GM12878 (cell line): ENCODE measurements around the gene NET1. TPM values are rescaled to one million over a fixed set of nuclear protein-coding genes. Genes with fewer than 3 reads are reported as not detected.

Source experiments
- ATAC-seq: fragments of 200-7000 bp; cut with Tn5 transposase; 3 replicates; pipeline ENCODE4 v1.9.1; 2020; ENCODE audit warnings: mild to moderate bottlenecking, moderate library complexity
- BruUV-seq: library from RNA; stranded (reverse); fragments of 400-500 nt; replicated peaks from 2 replicates; lab custom pipeline; 2021; lab: Mats Ljungman, UMichigan
- CTCF ChIA-PET: fragments of 300-600 bp; sonication (Branson Sonifier 250); formaldehyde crosslinking; extraction: SDS; loops from one replicate; lab custom pipeline; 2021; ENCODE audit warnings: inconsistent platforms; lab: Yijun Ruan, JAX
- POLR2A ChIA-PET: fragments of 350-600 bp; formaldehyde crosslinking; extraction: SDS; loops from one replicate; lab custom pipeline; 2021; ENCODE audit warnings: inconsistent platforms; lab: Charles Lee
- RAD21 ChIA-PET: fragments of 300-600 bp; sonication (Branson Sonifier 250); formaldehyde crosslinking; loops from one replicate; lab custom pipeline; 2023; ENCODE audit warnings: antibody characterized with exemption; ENCODE audit not compliant: unreplicated experiment; lab: Charles Lee
- SMC1A ChIA-PET: fragments of 300-600 bp; sonication (Branson Sonifier 250); formaldehyde crosslinking; loops from one replicate; lab custom pipeline; 2023; ENCODE audit not compliant: unreplicated experiment, uncharacterized antibody; lab: Charles Lee
- DNase-seq: peaks from one replicate; pipeline ENCODE4 v3.0.0-alpha.2; 2011; ENCODE audit warnings: low read depth, low spot score
- FAIRE-seq: peaks from 3 replicates; lab custom pipeline; 2011; peaks lifted over from hg19 to GRCh38; lab: Jason Lieb, UNC
- H2AFZ ChIP-seq: 2 replicates; pipeline ENCODE4 v1.6.0; 2011; ENCODE audit warnings: low read depth, low read length, control low read depth; ENCODE audit not compliant: control insufficient read depth
- H3K27ac ChIP-seq: 2 replicates; pipeline ENCODE4 v1.5.1; 2011; ENCODE audit warnings: control low read depth; ENCODE audit not compliant: control insufficient read depth, insufficient read depth
- H3K27me3 ChIP-seq, 2 experiments: replicated peaks in 1 of 2; 2 replicates each; pipeline versions ENCODE4 v1.6.0 to v1.6.1; 2011; ENCODE audit warnings: low read length in 1 of 2; ENCODE audit not compliant: control insufficient read depth in 2 of 2, insufficient read depth in 2 of 2
- H3K36me3 ChIP-seq, 2 experiments: 2 replicates each; pipeline ENCODE4 v1.5.1; 2011; ENCODE audit warnings: low read length in 1 of 2; ENCODE audit not compliant: control insufficient read depth in 2 of 2, insufficient read depth in 2 of 2
- H3K4me1 ChIP-seq: 2 replicates; pipeline ENCODE4 v1.6.1; 2011; ENCODE audit warnings: mild to moderate bottlenecking, low read length, moderate library complexity, mixed read lengths; ENCODE audit not compliant: control insufficient read depth, insufficient read depth
- H3K4me2 ChIP-seq: 2 replicates; pipeline ENCODE4 v1.6.0; 2011; ENCODE audit warnings: control low read depth; ENCODE audit not compliant: control insufficient read depth, insufficient read depth
- H3K4me3 ChIP-seq: fragments of 200-600 bp; sonication (generic); 2 replicates; pipeline ENCODE4 v1.5.1; 2016
- H3K79me2 ChIP-seq: 2 replicates; pipeline ENCODE4 v1.6.0; 2011; ENCODE audit warnings: low read length; ENCODE audit not compliant: control insufficient read depth, insufficient read depth
- H3K9ac ChIP-seq: 2 replicates; pipeline ENCODE4 v1.8.0; 2011; ENCODE audit warnings: low read length, control low read depth, mixed read lengths; ENCODE audit not compliant: control insufficient read depth, insufficient read depth
- H3K9me3 ChIP-seq: replicated peaks from 3 replicates; pipeline ENCODE4 v1.5.1; 2011; ENCODE audit warnings: mild to moderate bottlenecking, low read length; ENCODE audit not compliant: control insufficient read depth, insufficient read depth
- H4K20me1 ChIP-seq: 2 replicates; pipeline ENCODE4 v1.6.0; 2011; ENCODE audit not compliant: control insufficient read depth, insufficient read depth
- MEF2B ChIP-seq: fragments of 450-650 bp; IDR thresholded peaks from 2 replicates; pipeline ENCODE4 v1.6.1; 2018; ENCODE audit warnings: mild to moderate bottlenecking, moderate library complexity; ENCODE audit not compliant: partially characterized antibody, poor library complexity, severe bottlenecking
- MYC ChIP-seq: IDR thresholded peaks from 2 replicates; pipeline ENCODE4 v1.6.1; 2011; ENCODE audit warnings: mild to moderate bottlenecking, low read length, moderate library complexity, inconsistent platforms; ENCODE audit not compliant: insufficient read depth, insufficient replicate concordance, insufficient read length, severe bottlenecking
- WGBS: methylation state at CpG from one replicate; pipeline ENCODE4 v1.1.6; 2016; ENCODE audit warnings: low lambda C conversion rate; ENCODE audit not compliant: insufficient replicate concordance, insufficient coverage; ENCODE audit errors: missing lambda C conversion rate; 5-methylcytosine and 5-hydroxymethylcytosine counted together
- in situ Hi-C: fragments of 300-500 bp; cut with MboI; formaldehyde crosslinking; loops from 9 replicates; pipeline ENCODE4 v1.14.3; 2018; ENCODE audit warnings: mixed read lengths
- intact Hi-C: fragments of 100-400 bp; cut with micrococcal nuclease; formaldehyde crosslinking; loops from one replicate; pipeline ENCODE4 v1.14.2; 2022; ENCODE audit not compliant: unreplicated experiment
- polyA plus RNA-seq, 11 experiments: library from polyadenylated mRNA; depleted of rRNA in 4 of 11; unstranded in 6 of 11; stranded (reverse) in 5 of 11; fragments of >200 nt; fragmentation: Nextera tagmentation in 4 of 11; fragmentation: Illumina TruSeq in 1 of 11; extraction: Ambion mirVana in 4 of 11; extraction: Trizol in 1 of 11; gene quantifications; 1 replicate in 1 of 11; 2 replicates in 10 of 11; pipeline versions ENCODE4 v1.2.1 to v1.2.3, GENCODE V29; 2011 to 2016; ENCODE audit warnings: inconsistent platforms in 2 of 11, missing spikeins in 2 of 11, low read depth in 1 of 11
- total RNA-seq, 4 experiments: library from RNA; depleted of rRNA in 3 of 4; stranded (reverse); fragments of >200 nt in 3 of 4; fragmentation: Illumina TruSeq in 1 of 4; extraction: Trizol in 1 of 4; gene quantifications; 2 replicates each; pipeline versions ENCODE4 v1.2.1 to v1.2.3, GENCODE V29; 2013 to 2021
- TF ChIP-seq, protein P1 (sequence below): fragments of 450-650 bp; IDR thresholded peaks from 2 replicates; pipeline ENCODE4 v1.6.1; 2014; ENCODE audit warnings: mild to moderate bottlenecking
- TF ChIP-seq, protein P2 (sequence below): IDR thresholded peaks from 2 replicates; pipeline ENCODE4 v1.6.1; 2012; ENCODE audit warnings: mild to moderate bottlenecking, low read depth, low read length

NET1 gene
- total and polyA plus RNA-seq, 10 of the 15 experiments (the other 5 are each of a cell fraction or from before 2014, with no cell fraction given): 6.5 to 22.7 (median 18.4) TPM

DNA sequence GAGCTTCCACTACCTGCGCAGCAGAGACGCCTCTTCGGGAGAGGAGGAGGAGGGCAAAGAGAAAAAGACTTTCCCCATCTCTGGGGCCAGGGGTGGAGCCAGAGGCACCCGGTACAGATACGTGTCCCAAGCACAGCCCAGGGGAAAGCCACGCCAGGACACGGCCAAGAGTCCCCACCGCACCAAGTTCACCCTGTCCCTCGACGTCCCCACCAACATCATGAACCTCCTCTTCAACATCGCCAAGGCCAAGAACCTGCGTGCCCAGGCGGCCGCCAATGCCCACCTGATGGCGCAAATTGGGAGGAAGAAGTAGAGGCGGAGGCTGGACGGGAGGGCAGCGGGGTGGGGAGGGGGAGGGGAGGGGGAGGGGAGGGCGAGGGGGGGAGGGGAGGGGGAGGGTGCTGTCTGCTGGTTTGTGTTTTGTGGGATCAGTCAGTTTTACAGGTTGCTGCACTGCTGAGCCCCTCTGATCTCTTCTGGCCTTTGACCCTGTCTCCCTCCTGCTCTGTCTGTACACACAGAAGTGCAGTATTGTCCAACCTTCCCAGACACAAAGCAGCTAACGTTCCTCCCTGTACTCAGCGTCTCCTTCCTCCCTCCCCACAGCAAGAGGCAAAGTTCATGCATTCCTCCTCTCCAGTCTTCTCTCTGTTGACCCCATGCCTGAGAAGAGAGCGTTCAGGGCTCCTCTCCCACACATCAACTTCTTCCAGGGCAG lies 38.3 kb upstream of the NET1 start:
- DNase-seq (no peak), ATAC-seq (no peak), FAIRE-seq (no peak)
- Histone ChIP-seq H3K4me2 (no peak overlapping the region), H3K4me1 (no peaks in the 10 kb centered on the region), H4K20me1 (no peaks in the 10 kb centered on the region), H2AFZ (no peak overlapping the region), H3K9ac (no peak overlapping the region), H3K27me3 (no peaks in the 10 kb centered on the region), H3K4me3 (no peak overlapping the region), H3K9me3 (no peaks in the 10 kb centered on the region; the same call in 2 of the 3 replicates), H3K27ac (no peak overlapping the region), H3K79me2 (no peaks in the 10 kb centered on the region), H3K36me3 (no peaks in the 10 kb centered on the region)
- POLR2A ChIA-PET: no interaction called here
- no peak for TF ChIP-seq MEF2B
- TF ChIP-seq, protein P1, sequence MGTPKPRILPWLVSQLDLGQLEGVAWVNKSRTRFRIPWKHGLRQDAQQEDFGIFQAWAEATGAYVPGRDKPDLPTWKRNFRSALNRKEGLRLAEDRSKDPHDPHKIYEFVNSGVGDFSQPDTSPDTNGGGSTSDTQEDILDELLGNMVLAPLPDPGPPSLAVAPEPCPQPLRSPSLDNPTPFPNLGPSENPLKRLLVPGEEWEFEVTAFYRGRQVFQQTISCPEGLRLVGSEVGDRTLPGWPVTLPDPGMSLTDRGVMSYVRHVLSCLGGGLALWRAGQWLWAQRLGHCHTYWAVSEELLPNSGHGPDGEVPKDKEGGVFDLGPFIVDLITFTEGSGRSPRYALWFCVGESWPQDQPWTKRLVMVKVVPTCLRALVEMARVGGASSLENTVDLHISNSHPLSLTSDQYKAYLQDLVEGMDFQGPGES: no peak
- TF ChIP-seq MYC: no peak
- TF ChIP-seq, protein P2, sequence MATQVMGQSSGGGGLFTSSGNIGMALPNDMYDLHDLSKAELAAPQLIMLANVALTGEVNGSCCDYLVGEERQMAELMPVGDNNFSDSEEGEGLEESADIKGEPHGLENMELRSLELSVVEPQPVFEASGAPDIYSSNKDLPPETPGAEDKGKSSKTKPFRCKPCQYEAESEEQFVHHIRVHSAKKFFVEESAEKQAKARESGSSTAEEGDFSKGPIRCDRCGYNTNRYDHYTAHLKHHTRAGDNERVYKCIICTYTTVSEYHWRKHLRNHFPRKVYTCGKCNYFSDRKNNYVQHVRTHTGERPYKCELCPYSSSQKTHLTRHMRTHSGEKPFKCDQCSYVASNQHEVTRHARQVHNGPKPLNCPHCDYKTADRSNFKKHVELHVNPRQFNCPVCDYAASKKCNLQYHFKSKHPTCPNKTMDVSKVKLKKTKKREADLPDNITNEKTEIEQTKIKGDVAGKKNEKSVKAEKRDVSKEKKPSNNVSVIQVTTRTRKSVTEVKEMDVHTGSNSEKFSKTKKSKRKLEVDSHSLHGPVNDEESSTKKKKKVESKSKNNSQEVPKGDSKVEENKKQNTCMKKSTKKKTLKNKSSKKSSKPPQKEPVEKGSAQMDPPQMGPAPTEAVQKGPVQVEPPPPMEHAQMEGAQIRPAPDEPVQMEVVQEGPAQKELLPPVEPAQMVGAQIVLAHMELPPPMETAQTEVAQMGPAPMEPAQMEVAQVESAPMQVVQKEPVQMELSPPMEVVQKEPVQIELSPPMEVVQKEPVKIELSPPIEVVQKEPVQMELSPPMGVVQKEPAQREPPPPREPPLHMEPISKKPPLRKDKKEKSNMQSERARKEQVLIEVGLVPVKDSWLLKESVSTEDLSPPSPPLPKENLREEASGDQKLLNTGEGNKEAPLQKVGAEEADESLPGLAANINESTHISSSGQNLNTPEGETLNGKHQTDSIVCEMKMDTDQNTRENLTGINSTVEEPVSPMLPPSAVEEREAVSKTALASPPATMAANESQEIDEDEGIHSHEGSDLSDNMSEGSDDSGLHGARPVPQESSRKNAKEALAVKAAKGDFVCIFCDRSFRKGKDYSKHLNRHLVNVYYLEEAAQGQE: no peak
- SMC1A ChIA-PET: no interaction called here
- CTCF ChIA-PET: no interaction called here
- intact Hi-C loops (no loop called here), in situ Hi-C loops (no loop called here)
- WGBS: 61% methylated on average over 16 of the region's 22 CpGs
- RAD21 ChIA-PET: no interaction called here
- BruUV-seq: no TSS peak
